DMS153 treated with DMSO at 0.1 percent for 48 hours (cell line): ENCODE data around the gene FOXO4.

Source experiments
- DNase-seq: peaks from one replicate; lab custom pipeline; 2025; ENCODE audit not compliant: unreplicated experiment; lab: John Stamatoyannopoulos, UW

FOXO4 gene

DNA sequence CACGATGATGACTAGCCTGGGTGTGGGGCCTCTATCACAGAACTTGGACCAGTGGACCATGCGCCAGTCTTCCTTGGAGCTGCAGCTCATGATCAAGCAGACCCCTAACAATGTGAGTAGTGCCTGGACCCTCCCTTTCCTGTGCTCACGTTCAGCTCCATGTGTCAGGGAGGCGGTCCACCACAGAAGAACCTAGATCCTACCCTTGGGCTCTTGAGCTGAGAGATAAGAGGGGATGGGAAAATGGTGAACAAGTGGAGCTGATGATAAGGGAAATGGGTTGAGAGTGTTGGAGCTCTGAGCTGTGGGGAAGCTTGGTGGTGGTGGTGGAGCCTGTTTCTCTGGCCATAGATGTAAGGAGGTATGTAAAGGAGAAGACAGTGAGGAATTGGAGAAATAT is 35.9 kb downstream of the FOXO4 start:
- no peak for DNase-seq

DNA sequence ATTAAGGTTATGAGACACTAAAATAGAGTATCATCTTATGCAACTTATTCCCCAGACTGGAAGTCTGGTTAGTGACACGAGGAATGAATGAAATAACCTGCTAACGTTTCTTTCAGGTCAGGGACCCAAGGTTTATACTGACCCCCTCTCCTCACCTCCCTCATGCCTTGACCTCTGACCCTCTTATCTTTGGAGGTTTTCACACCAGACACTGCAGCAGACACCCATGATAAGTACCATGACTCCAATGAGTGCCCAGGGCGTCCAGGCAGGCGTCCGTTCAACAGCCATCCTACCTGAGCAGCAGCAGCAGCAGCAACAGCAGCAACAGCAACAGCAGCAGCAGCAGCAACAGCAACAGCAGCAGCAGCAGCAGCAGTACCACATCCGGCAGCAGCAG is 44.8 kb downstream of the FOXO4 start:
- DNase-seq: no peak

DNA sequence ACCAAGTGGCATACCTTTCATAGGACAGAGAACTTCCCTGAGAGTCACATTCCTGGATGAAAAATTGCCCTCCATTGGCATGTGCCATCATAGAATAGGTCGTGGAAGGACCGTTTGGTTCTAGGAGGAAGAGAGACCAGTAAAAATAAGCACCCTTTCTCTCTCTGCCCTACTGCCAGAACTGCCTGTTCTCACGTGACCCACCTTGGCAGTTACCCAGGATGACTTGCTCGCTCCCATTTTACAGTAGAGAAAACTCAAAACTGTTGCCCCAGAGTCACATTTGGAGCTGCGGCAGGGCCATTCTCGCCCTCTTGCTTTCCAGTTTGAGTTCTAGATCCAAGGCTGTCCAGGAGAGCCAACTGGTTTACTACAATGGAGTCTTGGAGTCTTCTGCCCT is 47.9 kb downstream of the FOXO4 start:
- DNase-seq: no peak

- DNase-seq: no peak
Observed at GRCh38 chrX:71144651-71145050, 49.0 kb downstream of the FOXO4 start, which contains the start of gene NLGN3. NLGN3 (plus strand) TSS chrX:71144841; CDS start chrX:71147750, 2,909 bp downstream.

DNA sequence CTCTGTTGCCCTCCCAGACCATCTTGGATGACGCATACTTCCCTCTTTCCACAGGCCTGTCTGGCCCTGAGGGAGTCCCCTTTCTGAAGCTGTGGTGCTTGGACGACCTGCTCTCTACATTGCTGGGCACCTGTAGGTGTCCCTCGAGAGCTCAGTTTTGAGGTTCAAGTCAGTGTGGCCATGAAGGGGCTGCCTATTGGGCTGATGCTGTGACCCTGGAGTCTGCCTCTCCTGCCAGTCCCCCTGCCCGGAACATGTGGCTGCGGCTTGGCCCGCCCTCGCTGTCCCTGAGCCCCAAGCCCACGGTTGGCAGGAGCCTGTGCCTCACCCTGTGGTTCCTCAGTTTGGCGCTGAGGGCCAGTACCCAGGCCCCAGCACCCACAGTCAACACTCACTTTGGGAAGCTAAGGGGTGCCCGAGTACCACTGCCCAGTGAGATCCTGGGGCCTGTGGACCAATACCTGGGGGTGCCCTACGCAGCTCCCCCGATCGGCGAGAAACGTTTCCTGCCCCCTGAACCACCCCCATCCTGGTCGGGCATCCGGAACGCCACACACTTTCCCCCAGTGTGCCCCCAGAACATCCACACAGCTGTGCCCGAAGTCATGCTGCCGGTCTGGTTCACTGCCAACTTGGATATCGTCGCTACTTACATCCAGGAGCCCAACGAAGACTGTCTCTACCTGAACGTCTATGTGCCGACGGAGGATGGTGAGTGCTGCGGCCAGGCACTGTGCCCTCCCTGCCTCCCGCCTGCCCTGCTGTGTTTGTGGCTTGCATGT is 52.0 kb downstream of the FOXO4 start:
- DNase-seq: no peak

GRCh38 chrX:71148278-71148663 is 52.6 kb downstream of the FOXO4 start:
- no peak for DNase-seq

DNA sequence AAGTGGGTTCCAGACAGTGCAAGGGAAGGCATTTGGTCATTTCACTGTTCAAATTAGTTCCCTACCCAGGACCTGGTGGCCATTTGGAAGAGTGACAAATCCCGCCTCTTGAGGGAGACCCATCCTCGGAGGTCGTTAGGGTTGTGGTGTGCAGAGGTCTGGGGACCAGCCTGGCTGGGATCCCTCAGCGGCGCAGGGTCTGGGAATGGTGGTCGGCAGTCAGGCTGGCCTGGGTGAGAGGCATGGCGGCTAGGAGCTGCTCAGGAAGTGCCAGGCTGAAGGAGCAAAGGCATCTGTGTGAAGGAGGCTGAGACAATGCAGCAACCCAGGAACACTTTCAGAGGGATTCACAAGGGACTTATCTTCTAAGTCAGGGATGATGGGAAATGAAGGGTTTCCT is 55.7 kb downstream of the FOXO4 start:
- no peak for DNase-seq
